HG03064 (cell line): ENCODE measurements around the gene SDK2.

Experiments
- ATAC-seq: cut with Tn5 transposase; IDR thresholded peaks from one replicate; pipeline ENCODE4 v1.9.1; 2021; ENCODE audit warnings: low read depth; ENCODE audit not compliant: unreplicated experiment

Gene SDK2

GRCh38 chr17:73652886-73653480 lies 8.7 kb upstream of the SDK2 start:
- no peak for ATAC-seq

- no peak for ATAC-seq
Observed at GRCh38 chr17:73650617-73651200, 6.5 kb upstream of the SDK2 start.

- ATAC-seq, result no peak
Observed at GRCh38 chr17:73650140-73650539, 5.9 kb upstream of the SDK2 start.

DNA sequence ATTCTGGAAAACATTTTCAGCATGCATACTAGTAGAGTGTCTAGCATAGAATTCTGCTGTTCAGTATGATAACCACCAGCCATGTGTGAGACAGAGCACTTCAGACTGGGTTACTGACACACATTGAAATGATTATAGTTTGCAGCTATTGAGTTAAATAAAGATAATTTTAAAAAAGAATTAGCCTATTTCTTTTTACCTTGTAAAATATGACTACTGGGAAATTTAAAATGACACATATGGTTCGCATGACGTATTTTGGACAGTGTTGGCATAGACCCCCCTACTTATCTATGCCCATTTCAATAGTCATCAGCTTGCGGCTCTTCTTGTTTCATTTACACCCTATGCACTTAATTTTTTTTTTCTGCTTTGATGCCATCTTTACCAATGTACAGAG lies 4.7 kb upstream of the SDK2 start:
- no peak for ATAC-seq

- no peak for ATAC-seq
Observed at GRCh38 chr17:73648543-73648820, 4.2 kb upstream of the SDK2 start.

- ATAC-seq, result no peak
Observed at GRCh38 chr17:73647772-73648542, 3.7 kb upstream of the SDK2 start.

GRCh38 chr17:73647301-73647695 lies 3.1 kb upstream of the SDK2 start:
- ATAC-seq, result no peak

DNA sequence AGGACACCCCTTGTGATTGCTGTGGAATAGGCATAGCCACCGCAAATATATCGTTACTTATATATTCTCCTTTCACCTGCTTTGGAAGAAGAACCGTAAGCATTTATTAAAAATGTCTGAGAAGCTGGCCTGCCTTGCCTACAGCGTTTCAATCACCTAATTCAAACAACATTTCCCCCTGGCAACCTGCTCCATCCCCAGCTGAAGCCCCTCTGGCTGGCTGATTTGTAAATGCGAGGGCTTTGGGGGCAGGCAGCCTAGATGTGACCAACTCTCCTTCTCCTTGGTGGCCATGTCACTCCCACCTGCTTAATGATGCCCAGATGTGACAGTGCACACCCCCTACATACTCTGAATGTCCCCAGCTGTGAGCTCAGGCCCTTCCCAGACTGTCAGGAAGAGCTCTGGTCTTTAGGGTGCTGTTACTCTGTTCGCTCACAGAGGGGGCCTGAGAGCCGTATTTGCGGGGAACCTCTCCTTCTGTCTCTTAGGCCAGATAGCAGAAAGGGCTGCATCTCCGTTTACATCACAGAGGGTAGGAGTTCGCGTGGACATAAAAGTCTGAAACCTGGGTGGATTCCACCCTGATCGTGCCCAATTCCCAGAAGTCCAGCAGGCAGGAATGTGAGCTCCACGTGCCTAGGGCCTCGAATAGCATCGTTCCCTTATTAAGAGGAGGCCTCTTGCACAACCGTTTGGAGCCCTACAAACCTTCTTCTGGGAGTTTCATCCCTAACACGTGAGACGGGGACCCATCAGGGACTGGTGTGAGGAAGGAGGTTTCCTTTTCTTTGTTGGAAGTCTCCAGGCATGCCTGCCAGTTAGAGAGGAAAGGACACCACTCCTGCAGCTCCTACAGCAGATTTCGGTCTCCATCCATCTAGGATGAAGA lies 2.4 kb upstream of the SDK2 start:
- ATAC-seq, result no peak

DNA sequence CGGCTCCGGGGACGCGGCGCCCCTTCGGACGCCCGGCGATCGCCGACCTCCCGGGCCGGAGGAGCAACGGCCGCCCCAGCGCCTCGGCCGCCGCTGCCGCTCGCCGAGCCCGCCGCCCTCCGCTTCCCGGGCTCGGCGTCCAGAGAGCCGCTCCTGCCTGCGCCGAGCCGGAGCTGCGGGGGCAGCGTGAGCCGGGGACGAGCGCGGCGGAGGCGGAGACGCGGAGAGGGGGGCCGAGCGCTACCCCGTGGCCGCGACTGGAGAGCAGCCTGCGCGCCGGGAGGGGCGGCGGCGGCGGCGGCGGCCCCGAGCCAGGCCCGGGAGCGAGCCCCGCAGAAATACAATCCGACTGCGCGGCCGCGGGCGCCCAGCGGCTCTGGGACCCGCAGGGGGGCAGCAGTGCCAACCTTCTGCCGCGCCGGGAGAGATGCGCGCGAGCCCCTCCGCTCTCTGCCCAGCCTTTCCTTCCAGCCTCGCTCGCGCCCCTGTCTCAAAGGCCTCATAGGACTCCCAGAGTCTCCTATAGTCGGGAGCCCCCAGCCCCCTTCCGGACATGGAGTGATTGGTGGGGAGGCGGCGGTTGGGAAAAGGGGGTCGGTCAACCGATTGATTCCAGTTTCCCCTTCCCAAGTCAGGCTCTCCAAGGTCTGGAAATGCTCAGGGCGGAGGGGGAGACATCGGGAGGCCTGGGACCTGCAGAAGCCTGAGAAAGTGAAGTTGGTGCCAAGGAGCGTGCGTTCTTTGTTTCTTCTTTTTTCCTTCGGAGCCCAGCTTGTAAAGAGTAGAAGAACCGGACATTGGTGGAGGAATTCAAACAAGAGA lies 1.0 kb upstream of the SDK2 start:
- ATAC-seq, result no peak

DNA sequence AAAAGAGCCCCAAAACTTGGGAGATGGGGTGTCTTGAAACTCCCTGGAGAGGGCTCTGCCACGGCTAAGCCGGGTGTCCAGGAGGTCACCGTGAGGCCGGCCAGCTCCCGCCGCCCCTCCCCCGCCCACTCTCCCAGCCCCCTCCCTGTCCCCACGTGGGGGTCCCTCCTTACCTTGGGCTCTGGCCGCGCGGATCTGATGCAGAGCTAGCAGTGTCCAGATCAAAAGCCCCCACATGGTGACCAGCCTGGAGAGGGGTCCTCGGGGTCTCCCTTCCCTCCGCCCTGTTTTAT lies 447 bp downstream of the SDK2 start:
- ATAC-seq, result no peak

GRCh38 chr17:73643001-73643851 lies 1.0 kb downstream of the SDK2 start:
- ATAC-seq, result no peak

DNA sequence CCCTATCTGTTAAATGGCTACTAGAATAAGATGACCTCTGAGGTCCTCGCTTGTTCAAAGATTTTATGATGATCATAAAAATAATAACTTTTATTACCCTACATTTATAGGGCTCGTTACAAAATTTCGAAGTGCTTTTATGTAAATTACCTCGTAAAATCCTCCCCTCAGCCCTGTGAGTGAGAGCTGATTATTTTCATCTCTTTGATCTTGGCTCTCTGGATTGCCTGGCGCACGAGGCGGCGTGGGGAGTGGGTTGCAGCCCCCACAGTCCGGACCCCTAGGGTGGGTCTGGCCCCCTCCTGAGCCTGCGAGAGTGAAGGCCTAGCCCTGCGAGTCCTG lies 1.6 kb downstream of the SDK2 start:
- ATAC-seq, result no peak

DNA sequence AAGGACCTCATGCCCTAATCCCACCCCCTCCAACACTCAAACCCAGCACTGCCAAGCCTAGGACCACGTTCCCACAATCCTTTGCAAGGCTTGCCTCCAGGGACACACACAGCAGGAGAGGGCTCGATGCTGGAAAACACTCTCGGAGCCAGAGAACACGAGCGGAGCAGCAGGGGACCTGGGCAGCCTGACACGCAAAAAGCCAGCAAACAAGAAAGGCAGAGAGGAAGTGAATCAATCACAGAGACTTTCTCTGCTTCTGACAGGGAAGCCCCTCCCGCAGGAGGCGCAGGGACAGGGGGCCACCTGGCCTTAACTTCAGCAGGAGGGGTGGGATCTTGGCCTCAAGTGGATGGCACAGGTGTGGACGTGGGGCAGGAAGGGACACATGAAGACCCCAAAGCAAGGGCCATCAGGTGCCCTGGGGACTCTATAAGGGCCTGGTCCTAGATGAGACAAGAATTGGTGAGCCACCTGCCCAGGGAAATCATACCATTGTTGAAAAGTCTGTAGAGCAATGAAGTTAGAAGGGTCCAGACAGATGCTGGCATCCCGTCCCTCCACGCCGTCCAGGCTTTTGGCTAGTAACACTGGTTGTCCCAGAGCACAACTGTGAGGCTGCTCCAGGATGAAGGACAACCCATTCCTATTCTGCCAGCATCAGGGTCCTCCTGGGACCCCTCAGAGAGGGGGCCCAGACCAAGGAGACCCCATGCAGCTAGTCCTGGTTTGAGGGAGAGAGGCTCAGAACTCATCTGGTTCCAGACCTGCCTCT lies 2.2 kb downstream of the SDK2 start:
- no peak for ATAC-seq

GRCh38 chr17:73640691-73641090 lies 3.6 kb downstream of the SDK2 start:
- no peak for ATAC-seq

- no peak for ATAC-seq
Observed at GRCh38 chr17:73639932-73640331, 4.3 kb downstream of the SDK2 start.

- ATAC-seq, result no peak
Observed at GRCh38 chr17:73639322-73639721, 4.9 kb downstream of the SDK2 start.

DNA sequence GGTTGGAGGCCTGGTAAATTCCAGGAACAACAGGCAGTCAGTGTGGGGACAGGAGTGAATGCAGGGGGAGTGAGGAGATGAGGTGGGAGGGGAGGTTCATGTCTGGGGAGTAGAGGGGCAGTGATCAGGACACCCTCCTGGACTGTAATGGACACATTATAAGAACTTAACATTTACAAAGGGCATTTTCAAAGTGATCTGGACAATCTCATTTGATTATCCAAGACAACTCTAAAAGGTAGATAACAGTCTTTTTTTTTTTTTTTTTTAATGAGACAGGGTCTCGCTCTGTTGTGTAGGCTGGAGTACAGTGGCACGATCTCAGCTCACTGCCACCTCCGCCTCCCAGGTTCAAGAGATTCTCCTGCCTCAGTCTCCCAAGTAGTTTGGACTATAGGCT lies 5.7 kb downstream of the SDK2 start:
- ATAC-seq, result no peak

- ATAC-seq, result no peak
Observed at GRCh38 chr17:73637866-73638265, 6.4 kb downstream of the SDK2 start.

GRCh38 chr17:73635101-73635817 lies 9.0 kb downstream of the SDK2 start:
- ATAC-seq, result no peak
